ENCODE data around the gene PSPH. TPM values are rescaled to one million over a fixed set of nuclear protein-coding genes. Genes with fewer than 3 reads are reported as not detected.

The PSPH gene
- total and polyA plus RNA-seq, 2 donors (not counting 1 experiment from before 2014, with no cell fraction given) = 2.0 to 6.2 TPM

GRCh38 chr7:56007167-56007652, 44.0 kb downstream of the PSPH start:
- intact Hi-C loops (cut with micrococcal nuclease) = no loop called here
- Mint-ChIP-seq H3K27me3 (no peaks in the 10 kb centered on the region), H3K4me3 (no peak overlapping the region), H3K4me1 (no peaks in the 10 kb centered on the region), H3K27ac (no peak overlapping the region), H3K9me3 (ENCODE audit: insufficient read depth) (no peaks in the 10 kb centered on the region)
- H3K9me3 ChIP-seq (ENCODE audit: control extremely low read depth in 1 of 3, control insufficient read depth in 2 of 3, insufficient read depth in 1 of 3, low read length in 2 of 3) = no peaks in the 10 kb centered on the region
- ChIA-PET POLR2A (no interaction called here), CTCF (interaction anchor here (0.9 to 6.4 kb wide), 2 partner anchors 10 to 66 kb away, joined by 3 to 97 read pairs; no protein-coding TSS in a partner anchor)
- 85% methylated on average over 3 of the region's 4 CpGs for WGBS (ENCODE audit: insufficient coverage)
- no peak overlapping the region for H3K9ac ChIP-seq (ENCODE audit: low read length)
- no peak overlapping the region for H2AFZ ChIP-seq (ENCODE audit: insufficient read depth, low read depth, low read length, poor library complexity, severe bottlenecking)
- DNase-seq = no peak
- no peaks in the 10 kb centered on the region for H4K20me1 ChIP-seq (ENCODE audit: control insufficient read depth, insufficient read depth, low read length, poor library complexity, severe bottlenecking)
- no peak overlapping the region for H3K27ac ChIP-seq (ENCODE audit: low read length in 2 of 2)
- H3K4me1 ChIP-seq (ENCODE audit: control insufficient read depth in 2 of 2, insufficient read depth in 2 of 2, low read length in 2 of 2) = no peaks in the 10 kb centered on the region
- no peaks in the 10 kb centered on the region for H3K27me3 ChIP-seq (replicated peaks in 1 of 4; ENCODE audit: control extremely low read depth in 1 of 4, control insufficient read depth in 3 of 4, insufficient read depth in 4 of 4, low read length in 3 of 4)
- H3K36me3 ChIP-seq (replicated peaks in 1 of 2; ENCODE audit: control extremely low read depth in 1 of 2, control insufficient read depth in 1 of 2, extremely low read depth in 1 of 2, insufficient read depth in 2 of 2, low read length in 1 of 2) = no peaks in the 10 kb centered on the region
- H3K4me3 ChIP-seq (ENCODE audit: control extremely low read depth in 1 of 5, extremely low read depth in 1 of 5, insufficient read depth in 1 of 5, low read depth in 2 of 5, low read length in 4 of 5) = no peak overlapping the region
- no peaks in the 10 kb centered on the region for H3K79me2 ChIP-seq (ENCODE audit: control insufficient read depth, insufficient read depth, low read length)
- no peak overlapping the region for H3K4me2 ChIP-seq (replicated peaks; ENCODE audit: low read depth, low read length, poor library complexity, severe bottlenecking)
- TF ChIP-seq EZH2 (IDR thresholded peaks at IDR 0.05; ENCODE audit: borderline replicate concordance, insufficient read depth, low read depth, low read length, poor library complexity, severe bottlenecking) (no peak), CTCF (IDR thresholded peaks at IDR 0.05) (no peak)
- no peak for ATAC-seq (ENCODE audit: low read depth)

GRCh38 chr7:56003749-56004148, 47.5 kb downstream of the PSPH start:
- TF ChIP-seq CTCF (IDR thresholded peaks at IDR 0.05) = no peak
- no peak for TF ChIP-seq EZH2 (IDR thresholded peaks at IDR 0.05; ENCODE audit: borderline replicate concordance, insufficient read depth, low read depth, low read length, poor library complexity, severe bottlenecking)
- H3K4me1 ChIP-seq (ENCODE audit: control insufficient read depth in 2 of 2, insufficient read depth in 2 of 2, low read length in 2 of 2) = no peaks in the 10 kb centered on the region
- Mint-ChIP-seq H3K9me3 (ENCODE audit: insufficient read depth) (no peaks in the 10 kb centered on the region), H3K27ac (no peak overlapping the region), H3K4me1 (peaks cover 1% of the 10 kb centered on the region), H3K27me3 (no peaks in the 10 kb centered on the region), H3K4me3 (no peak overlapping the region)
- no peaks in the 10 kb centered on the region for H3K9me3 ChIP-seq (ENCODE audit: control extremely low read depth in 1 of 3, control insufficient read depth in 2 of 3, insufficient read depth in 1 of 3, low read length in 2 of 3)
- no peak overlapping the region for H3K4me3 ChIP-seq (ENCODE audit: control extremely low read depth in 1 of 5, extremely low read depth in 1 of 5, insufficient read depth in 1 of 5, low read depth in 2 of 5, low read length in 4 of 5)
- POLR2A ChIA-PET = no interaction called here
- CTCF ChIA-PET = interaction anchor here (0.7 to 6.4 kb wide), 5 partner anchors 11 to 70 kb away, joined by 3 to 97 read pairs (median 3); no protein-coding TSS in a partner anchor
- intact Hi-C loops (cut with micrococcal nuclease) = no loop called here
- no peaks in the 10 kb centered on the region for H4K20me1 ChIP-seq (ENCODE audit: control insufficient read depth, insufficient read depth, low read length, poor library complexity, severe bottlenecking)
- peaks cover 1 to 3% of the 10 kb centered on the region in 2 experiments for H3K36me3 ChIP-seq (replicated peaks in 1 of 2; ENCODE audit: control extremely low read depth in 1 of 2, control insufficient read depth in 1 of 2, extremely low read depth in 1 of 2, insufficient read depth in 2 of 2, low read length in 1 of 2)
- no peak overlapping the region for H2AFZ ChIP-seq (ENCODE audit: insufficient read depth, low read depth, low read length, poor library complexity, severe bottlenecking)
- WGBS (ENCODE audit: insufficient coverage) = 91% methylated on average over 4 of the region's 4 CpGs
- no peak overlapping the region for H3K4me2 ChIP-seq (replicated peaks; ENCODE audit: low read depth, low read length, poor library complexity, severe bottlenecking)
- DNase-seq = no peak
- H3K27me3 ChIP-seq (replicated peaks in 1 of 4; ENCODE audit: control extremely low read depth in 1 of 4, control insufficient read depth in 3 of 4, insufficient read depth in 4 of 4, low read length in 3 of 4) = no peaks in the 10 kb centered on the region
- no peaks in the 10 kb centered on the region for H3K79me2 ChIP-seq (ENCODE audit: control insufficient read depth, insufficient read depth, low read length)
- H3K27ac ChIP-seq (ENCODE audit: low read length in 2 of 2) = no peak overlapping the region
- no peak for ATAC-seq (ENCODE audit: low read depth)
- no peak overlapping the region for H3K9ac ChIP-seq (ENCODE audit: low read length)
